ENCODE data around the gene HORMAD2.
"Not testable (repeated sequence)": the region's sequence is repeated elsewhere in the genome, so short reads cannot be mapped to it uniquely, and the experiment has no call there.

The HORMAD2 gene

GRCh38 chr22:30209642-30210041 lies 129.4 kb downstream of the HORMAD2 start:
- DNase-seq (ENCODE audit: low read depth), result no peak
- no peak for TF ChIP-seq CTCF (conservative IDR thresholded peaks at IDR 0.05; ENCODE audit: low read length)
- no peak overlapping the region for H3K4me3 ChIP-seq (ENCODE audit: low read length)

GRCh38 chr22:30210235-30210909 lies 130.1 kb downstream of the HORMAD2 start:
- no peak for TF ChIP-seq CTCF (conservative IDR thresholded peaks at IDR 0.05; ENCODE audit: low read length)
- DNase-seq (ENCODE audit: low read depth), result no peak

DNA sequence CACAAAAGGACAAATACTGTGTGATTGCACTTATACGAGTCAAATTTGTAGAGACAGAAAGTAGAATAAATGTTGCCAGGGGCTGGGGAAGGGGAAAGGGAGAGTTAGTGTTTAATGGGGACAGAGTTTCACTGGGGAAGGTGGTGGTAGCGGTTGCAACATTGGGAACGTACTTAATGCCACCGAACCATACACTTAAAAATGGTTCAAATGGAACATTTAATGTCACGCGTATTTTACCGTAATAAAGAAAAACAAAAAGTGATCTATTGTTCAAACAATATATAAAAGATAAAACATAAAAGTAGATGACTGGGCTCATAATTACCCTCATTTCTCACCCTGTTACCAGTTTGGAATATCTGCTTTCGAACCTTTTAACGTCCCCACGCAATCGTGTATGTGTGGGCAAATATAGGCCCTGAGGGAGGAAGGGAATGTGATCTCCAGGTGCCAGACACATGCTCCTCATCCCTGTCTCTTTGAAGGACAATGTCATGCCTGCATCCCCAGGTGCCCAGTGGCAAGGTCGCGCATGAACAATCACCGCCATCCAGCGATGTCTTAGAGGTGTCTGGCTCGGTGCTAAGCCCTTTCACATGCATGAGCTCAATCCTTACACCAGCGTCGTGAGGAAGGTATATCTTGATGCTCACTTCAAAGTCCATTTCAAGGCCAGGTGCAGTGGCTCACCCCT lies 131.0 kb downstream of the HORMAD2 start:
- H3K4me3 ChIP-seq (ENCODE audit: low read length), result no peak overlapping the region
- TF ChIP-seq CTCF (conservative IDR thresholded peaks at IDR 0.05; ENCODE audit: low read length), result no peak
- DNase-seq (ENCODE audit: low read depth), result no peak

More at GRCh38 chr22:30210235-30210909, 130.1 kb downstream of the HORMAD2 start:
- H3K4me3 ChIP-seq (ENCODE audit: low read length), result no peak overlapping the region

GRCh38 chr22:30212363-30212995 lies 132.2 kb downstream of the HORMAD2 start:
- peak; percentile 30; the same call in 1 of the 2 replicates for TF ChIP-seq CTCF (conservative IDR thresholded peaks at IDR 0.05; ENCODE audit: low read length)
- DNase-seq (ENCODE audit: low read depth), result peak; percentile 92
- no peak overlapping the region for H3K4me3 ChIP-seq (ENCODE audit: low read length)

DNA sequence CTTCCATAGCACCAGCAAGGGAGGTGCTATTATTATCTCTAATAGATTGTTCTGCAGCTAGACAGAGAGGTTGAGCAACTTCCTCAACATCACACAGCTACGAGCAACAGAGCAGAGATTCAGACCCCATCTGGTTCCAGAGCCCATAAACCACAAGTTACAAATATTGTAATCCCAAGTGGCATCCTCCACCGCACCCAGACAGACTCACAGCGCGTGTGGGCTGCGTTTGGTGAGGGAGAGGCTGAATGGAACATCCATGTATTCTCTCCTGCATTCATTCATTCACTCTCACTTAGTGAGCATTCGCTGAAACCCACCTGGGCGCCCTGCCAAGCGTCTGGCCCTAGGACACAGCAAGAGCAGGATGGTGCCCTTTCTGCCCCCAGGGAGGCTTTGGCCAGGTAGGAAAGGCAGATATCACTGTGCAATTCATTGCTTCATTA lies 132.8 kb downstream of the HORMAD2 start:
- no peak for TF ChIP-seq CTCF (conservative IDR thresholded peaks at IDR 0.05; ENCODE audit: low read length)
- peak; percentile 87 for DNase-seq (ENCODE audit: low read depth)
- H3K4me3 ChIP-seq (ENCODE audit: low read length), result no peak overlapping the region

DNA sequence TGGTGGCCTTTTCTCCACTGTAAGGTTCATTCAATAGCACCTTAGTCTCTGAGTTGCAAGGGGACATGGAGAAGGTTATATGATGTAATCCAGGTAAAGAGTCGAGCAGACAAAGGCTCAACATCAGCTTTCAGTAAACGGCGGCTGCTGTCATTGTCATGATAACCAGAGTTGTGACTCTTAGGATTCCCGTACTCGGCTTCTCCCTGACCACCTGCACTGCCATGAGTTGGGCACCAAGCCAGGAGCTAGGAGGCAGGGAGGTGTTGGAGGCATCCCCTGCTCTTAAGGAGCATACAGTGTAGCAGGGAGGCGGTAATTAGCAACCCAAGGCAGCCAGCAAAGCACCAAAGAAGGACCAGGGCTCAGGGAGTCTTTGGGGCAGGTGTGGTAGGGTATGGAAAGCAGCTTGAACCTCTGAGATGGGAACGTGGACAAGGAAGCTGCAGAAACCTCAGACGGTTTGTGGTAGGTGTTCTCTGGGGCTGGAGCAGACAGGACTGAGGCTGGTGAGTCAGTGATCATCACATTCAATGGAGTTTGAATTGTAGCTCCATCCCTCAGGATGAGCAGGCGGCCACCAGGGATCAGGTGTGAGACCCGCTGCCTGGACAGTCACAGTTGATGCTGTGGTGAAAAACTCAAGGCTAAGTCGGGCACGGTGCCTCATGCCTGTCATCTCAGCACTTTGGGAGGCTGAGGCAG lies 134.6 kb downstream of the HORMAD2 start:
- no peak for TF ChIP-seq CTCF (conservative IDR thresholded peaks at IDR 0.05; ENCODE audit: low read length)
- H3K4me3 ChIP-seq (ENCODE audit: low read length), result no peak overlapping the region
- no peak for DNase-seq (ENCODE audit: low read depth)

DNA sequence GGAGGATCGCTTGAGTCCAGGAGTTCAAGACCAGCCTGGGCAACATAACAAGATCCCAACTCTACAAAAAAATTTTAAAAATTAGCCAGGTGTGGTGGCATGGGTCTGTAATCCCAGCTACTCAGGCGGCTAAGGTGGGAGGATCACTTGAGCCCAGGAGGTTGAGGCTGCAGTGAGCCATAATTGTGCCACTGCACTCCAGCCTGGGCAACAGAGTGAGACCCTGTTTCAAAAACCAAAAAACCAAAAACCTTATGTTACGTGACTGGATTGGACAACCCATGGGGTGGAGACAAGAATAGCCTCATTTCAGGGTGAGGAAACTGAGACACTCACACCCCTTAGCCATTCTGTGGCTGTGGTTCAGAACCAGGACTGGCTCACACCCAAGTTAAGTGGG lies 136.0 kb downstream of the HORMAD2 start:
- DNase-seq (ENCODE audit: low read depth); H3K4me3 ChIP-seq (ENCODE audit: low read length): not testable (repeated sequence)
